ENCODE data around the gene JCAD. TPM values are rescaled to one million over a fixed set of nuclear protein-coding genes. Genes with fewer than 3 reads are reported as not detected.

JCAD gene
- total and polyA plus RNA-seq, 4 donors = 11.3 to 93.7 (median 27.1) TPM

GRCh38 chr10:30029872-30030256 lies 29.5 kb downstream of the JCAD start:
- 64 to 74% methylated on average over 7 of the region's 7 CpGs for whole genome bisulfite sequencing, 2 donors
- Histone ChIP-seq H3K9ac (ENCODE audit: insufficient read depth in 1 of 2, low read length in 2 of 2) (no peak overlapping the region), H3K27me3 (ENCODE audit: control insufficient read depth in 3 of 3, insufficient read depth in 3 of 3, low read length in 2 of 3) (no peaks in the 10 kb centered on the region), H3K4me1 (ENCODE audit: control insufficient read depth in 5 of 5, insufficient read depth in 5 of 5, low read length in 5 of 5) (peaks cover 0 to 21% (median 7%) of the 10 kb centered on the region in 5 donors), H3K9me3 (ENCODE audit: control insufficient read depth in 4 of 4, insufficient read depth in 3 of 4, low read length in 3 of 4) (no peaks in the 10 kb centered on the region), H3K36me3 (ENCODE audit: control insufficient read depth in 4 of 4, insufficient read depth in 4 of 4, low read length in 4 of 4) (peaks cover 0 to 3% (median 1%) of the 10 kb centered on the region in 4 donors), H3K27ac (ENCODE audit: low read depth in 1 of 2, low read length in 1 of 2) (peak overlapping the region in 1 of 2 donors; percentile 1), H3K4me3 (no peak overlapping the region)
- ATAC-seq (ENCODE audit: insufficient read depth, low FRiP score) (no peak), DNase-seq (no peak)
- TF ChIP-seq CTCF (IDR thresholded peaks at IDR 0.05; ENCODE audit: control extremely low read depth, extremely low read depth) = no peak

- Histone ChIP-seq H3K9ac (ENCODE audit: insufficient read depth in 1 of 2, low read length in 2 of 2) (no peak overlapping the region), H3K9me3 (ENCODE audit: control insufficient read depth in 4 of 4, insufficient read depth in 3 of 4, low read length in 3 of 4) (no peaks in the 10 kb centered on the region), H3K27ac (ENCODE audit: low read depth in 1 of 2, low read length in 1 of 2) (peak overlapping the region; percentile 24 to 60), H3K27me3 (ENCODE audit: control insufficient read depth in 3 of 3, insufficient read depth in 3 of 3, low read length in 2 of 3) (no peaks in the 10 kb centered on the region), H3K36me3 (ENCODE audit: control insufficient read depth in 4 of 4, insufficient read depth in 4 of 4, low read length in 4 of 4) (peaks cover 0 to 3% (median 1%) of the 10 kb centered on the region in 4 donors), H3K4me3 (no peak overlapping the region), H3K4me1 (ENCODE audit: control insufficient read depth in 5 of 5, insufficient read depth in 5 of 5, low read length in 5 of 5) (peaks cover 0 to 19% (median 7%) of the 10 kb centered on the region in 5 donors)
- ATAC-seq (ENCODE audit: insufficient read depth, low FRiP score) = no peak
- WGBS, 2 donors = 80 to 87% methylated on average over 19 of the region's 19 CpGs
- DNase-seq = no peak
- no peak for TF ChIP-seq CTCF (IDR thresholded peaks at IDR 0.05; ENCODE audit: control extremely low read depth, extremely low read depth)
Observed at GRCh38 chr10:30029164-30029871, 30.1 kb downstream of the JCAD start.

GRCh38 chr10:30028738-30029030 lies 30.7 kb downstream of the JCAD start:
- peak overlapping the region; percentile 49 to 60 for H3K27ac ChIP-seq (ENCODE audit: low read depth in 1 of 2, low read length in 1 of 2)
- H3K4me3 ChIP-seq = no peak overlapping the region
- no peak for ATAC-seq (ENCODE audit: insufficient read depth, low FRiP score)
- H3K9ac ChIP-seq (ENCODE audit: insufficient read depth in 1 of 2, low read length in 2 of 2) = no peak overlapping the region
- DNase-seq = no peak
- no peaks in the 10 kb centered on the region for H3K27me3 ChIP-seq (ENCODE audit: control insufficient read depth in 3 of 3, insufficient read depth in 3 of 3, low read length in 2 of 3)
- H3K4me1 ChIP-seq (ENCODE audit: control insufficient read depth in 5 of 5, insufficient read depth in 5 of 5, low read length in 5 of 5) = peaks cover 0 to 19% (median 7%) of the 10 kb centered on the region in 5 donors
- no peaks in the 10 kb centered on the region for H3K9me3 ChIP-seq (ENCODE audit: control insufficient read depth in 4 of 4, insufficient read depth in 3 of 4, low read length in 3 of 4)
- TF ChIP-seq CTCF (IDR thresholded peaks at IDR 0.05; ENCODE audit: control extremely low read depth, extremely low read depth) = no peak
- WGBS, 2 donors = 78 to 87% methylated on average over 12 of the region's 12 CpGs
- H3K36me3 ChIP-seq (ENCODE audit: control insufficient read depth in 4 of 4, insufficient read depth in 4 of 4, low read length in 4 of 4) = peaks cover 0 to 3% (median 1%) of the 10 kb centered on the region in 4 donors
